Heart left ventricle (tissue), 13 donors: ENCODE data around the gene HAPLN2.

Experiments
- CTCF ChIP-seq, 12 donors: fragments of 200-600 bp; sonication (generic) in 4 of 12; IDR thresholded peaks; one replicate each; pipeline versions ENCODE4 v1.5.0 to v1.8.0; 2018 to 2022; ENCODE audit warnings: antibody characterized with exemption in 12 of 12, mild to moderate bottlenecking in 5 of 12
- POLR2A ChIP-seq, 2 donors: fragments of 450-650 bp; IDR thresholded peaks; one replicate each; pipeline ENCODE4 v1.6.1; 2017; ENCODE audit warnings: antibody characterized with exemption in 2 of 2, mild to moderate bottlenecking in 2 of 2, moderate library complexity in 2 of 2
- donor health status: ischemic (EF 13 %, LVEDD 7.1; RV severe dilation, severe dysfunction).
- donor health status: DM: no; HTN: yes; CAD: no.
- donor health status: DM: no; HTN: no; CAD: no.
- donor health status: ischemic (EF 25% LVEDD 6.9; RV normal size, moderate dysfunction).
- donor health status: ischemic (EF 25% LVEDD 5.7; RV mildly dilated, moderate dysfunction).
- donor health status: ischemic (EF 35%, LVEDD 5.7; RV mildly dilated, moderate dysfunction).
- donor health status: nonischemic (EF 11% LVEDD 7.7; RV severe dilation, severe dysfunction).
- donor health status: DM: yes; HTN: yes; CAD: no.
- donor health status: PGD.
- donor health status: ischemic (EF 29% LVEDD 5.4; RV normal size, mild dysfunction).
- donor health status: nonischemic (EF 23%, LVEDD 6.1; RV moderate dilation, normal function).

GRCh38 chr1:156598731-156599432 is 20.3 kb upstream of the HAPLN2 start:
- no peak for TF ChIP-seq POLR2A (IDR thresholded peaks at IDR 0.05)
- no peak for TF ChIP-seq CTCF (IDR thresholded peaks at IDR 0.05)
